Mesenchymal stem cell (in vitro differentiated cells and primary cell): ENCODE results near the gene TMEM129.

ENCODE experiments used
- DNase-seq: peaks from one replicate; pipeline ENCODE4 v3.0.0-alpha.2; 2013
- H2AFZ ChIP-seq: one replicate; pipeline ENCODE4 v1.6.1; 2013; ENCODE audit warnings: low read depth, mild to moderate bottlenecking, control low read depth, inconsistent platforms, low read length, moderate library complexity
- H2AK5ac ChIP-seq: 2 replicates; pipeline ENCODE4 v1.6.1; 2013; ENCODE audit warnings: low read length, moderate library complexity, mild to moderate bottlenecking, inconsistent platforms; ENCODE audit not compliant: severe bottlenecking
- H2BK120ac ChIP-seq: one replicate; pipeline ENCODE4 v1.6.1; 2013; ENCODE audit warnings: low read depth, mild to moderate bottlenecking, inconsistent platforms, low read length, moderate library complexity
- H2BK12ac ChIP-seq, 2 experiments: one replicate each; pipeline ENCODE4 v1.6.1; 2013; ENCODE audit warnings: inconsistent platforms in 2 of 2, low read length in 2 of 2, mild to moderate bottlenecking in 2 of 2, moderate library complexity in 2 of 2, control low read depth in 1 of 2
- H2BK15ac ChIP-seq: one replicate; pipeline ENCODE4 v1.6.1; 2013; ENCODE audit warnings: mild to moderate bottlenecking, low read depth, inconsistent platforms; ENCODE audit not compliant: poor library complexity, severe bottlenecking
- H2BK5ac ChIP-seq: 2 replicates; pipeline ENCODE4 v1.6.1; 2013; ENCODE audit warnings: low read depth, mild to moderate bottlenecking, low read length, control low read depth, inconsistent platforms; ENCODE audit not compliant: poor library complexity, severe bottlenecking
- H3K14ac ChIP-seq, 2 experiments: one replicate each; pipeline ENCODE4 v1.6.1; 2013; ENCODE audit warnings: inconsistent platforms in 2 of 2, low read length in 2 of 2, control low read depth in 1 of 2, mild to moderate bottlenecking in 1 of 2, moderate library complexity in 1 of 2
- H3K18ac ChIP-seq, 2 experiments: one replicate each; pipeline ENCODE4 v1.6.1; 2013; ENCODE audit warnings: inconsistent platforms in 2 of 2, low read length in 2 of 2, control low read depth in 1 of 2, low read depth in 1 of 2, mild to moderate bottlenecking in 1 of 2
- H3K23ac ChIP-seq, 2 experiments: one replicate each; pipeline ENCODE4 v1.6.1; 2013; ENCODE audit warnings: inconsistent platforms in 2 of 2, low read length in 2 of 2, mild to moderate bottlenecking in 2 of 2, moderate library complexity in 2 of 2, control low read depth in 1 of 2
- H3K27ac ChIP-seq: 2 replicates; pipeline ENCODE4 v1.5.1; 2013; ENCODE audit warnings: mild to moderate bottlenecking, moderate library complexity, low read length, control low read depth, inconsistent platforms; ENCODE audit not compliant: poor library complexity, severe bottlenecking
- H3K27me3 ChIP-seq, 2 experiments: 2 replicates each; pipeline versions ENCODE4 v1.6.1 to v1.7.0; 2013; ENCODE audit warnings: low read length in 2 of 2, mild to moderate bottlenecking in 2 of 2, moderate library complexity in 2 of 2, control low read depth in 1 of 2, inconsistent platforms in 1 of 2; ENCODE audit not compliant: control insufficient read depth in 1 of 2, insufficient read depth in 1 of 2
- H3K36me3 ChIP-seq, 2 experiments: 2 replicates each; pipeline versions ENCODE4 v1.6.1 to v1.7.0; 2013; ENCODE audit warnings: low read length in 2 of 2, control low read depth in 1 of 2, inconsistent platforms in 1 of 2, low read depth in 1 of 2, mild to moderate bottlenecking in 1 of 2; ENCODE audit not compliant: insufficient read depth in 2 of 2, control insufficient read depth in 1 of 2
- H3K4ac ChIP-seq, 2 experiments: one replicate each; pipeline ENCODE4 v1.6.1; 2013; ENCODE audit warnings: inconsistent platforms in 2 of 2, low read length in 2 of 2, mild to moderate bottlenecking in 2 of 2, moderate library complexity in 2 of 2, control low read depth in 1 of 2, low read depth in 1 of 2
- H3K4me1 ChIP-seq: 2 replicates; pipeline ENCODE4 v1.6.1; 2013; ENCODE audit warnings: low read depth, low read length, control low read depth; ENCODE audit not compliant: control insufficient read depth, insufficient read depth
- H3K4me2 ChIP-seq: 2 replicates; pipeline ENCODE4 v1.6.1; 2013; ENCODE audit warnings: low read length, mild to moderate bottlenecking, inconsistent platforms; ENCODE audit not compliant: poor library complexity, severe bottlenecking
- H3K4me3 ChIP-seq, 2 experiments: 2 replicates each; pipeline versions ENCODE4 v1.5.1 to v1.7.0; 2013; ENCODE audit warnings: low read length in 2 of 2, mild to moderate bottlenecking in 2 of 2, control low read depth in 1 of 2, low read depth in 1 of 2; ENCODE audit not compliant: insufficient read depth in 1 of 2
- H3K79me1 ChIP-seq: replicated peaks from 2 replicates; pipeline ENCODE4 v1.6.1; 2013; ENCODE audit warnings: mild to moderate bottlenecking, control low read depth, low read length, inconsistent platforms; ENCODE audit not compliant: poor library complexity, severe bottlenecking
- H3K9ac ChIP-seq: 2 replicates; pipeline ENCODE4 v1.7.0; 2013; ENCODE audit warnings: mild to moderate bottlenecking, low read length, moderate library complexity
- H3K9me3 ChIP-seq: 2 replicates; pipeline ENCODE4 v1.7.0; 2013; ENCODE audit warnings: mild to moderate bottlenecking, low read length; ENCODE audit not compliant: control insufficient read depth
- H4K8ac ChIP-seq: one replicate; pipeline ENCODE4 v1.6.1; 2013; ENCODE audit warnings: inconsistent platforms, mild to moderate bottlenecking, low read length, moderate library complexity
- H4K91ac ChIP-seq: one replicate; pipeline ENCODE4 v1.6.1; 2013; ENCODE audit warnings: mild to moderate bottlenecking, low read length, inconsistent platforms
- WGBS: methylation state at CpG from one replicate; pipeline ENCODE4 v1.1.7; 2013; ENCODE audit warnings: mixed read lengths; 5-methylcytosine and 5-hydroxymethylcytosine counted together

The TMEM129 gene

DNA sequence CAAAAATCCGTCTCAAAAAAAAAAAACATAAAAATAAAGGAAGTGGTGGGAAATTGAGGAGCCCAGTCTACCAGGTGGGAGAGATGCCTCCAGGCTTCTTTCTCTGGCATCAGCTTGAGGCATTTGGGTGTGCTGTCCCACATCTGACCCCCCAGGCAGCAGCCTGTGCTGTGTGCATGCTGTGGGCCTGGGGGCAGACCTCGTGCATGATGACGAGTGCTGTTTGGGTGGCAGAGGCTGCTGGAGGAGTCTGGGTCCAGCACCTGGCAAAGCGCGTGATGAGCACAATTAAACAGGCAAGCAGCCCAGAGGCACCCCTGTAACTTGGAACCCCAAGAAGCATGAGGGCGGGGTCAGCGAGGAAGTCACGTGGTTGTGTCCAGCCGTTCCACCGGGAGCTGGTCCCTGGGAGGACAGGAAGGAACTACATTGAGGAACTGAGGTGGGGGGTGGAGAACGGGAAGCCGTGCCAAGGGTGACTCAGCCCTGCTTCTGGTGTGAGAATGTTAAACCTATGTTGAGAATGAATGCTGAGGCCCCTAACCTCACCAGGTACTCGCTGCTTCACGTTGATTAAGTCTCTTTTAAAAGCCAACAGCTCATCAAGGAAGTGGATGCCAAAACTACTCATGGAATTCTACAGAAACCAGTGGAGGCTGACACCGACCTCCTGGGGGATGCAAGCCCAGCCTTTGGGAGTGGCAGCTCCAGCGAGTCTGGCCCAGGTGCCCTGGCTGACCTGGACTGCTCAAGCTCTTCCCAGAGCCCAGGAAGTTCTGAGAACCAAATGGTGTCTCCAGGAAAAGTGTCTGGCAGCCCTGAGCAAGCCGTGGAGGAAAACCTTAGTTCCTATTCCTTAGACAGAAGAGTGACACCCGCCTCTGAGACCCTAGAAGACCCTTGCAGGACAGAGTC is 6.3 kb upstream of the TMEM129 start:
- H2AFZ ChIP-seq = no peak overlapping the region
- peak overlapping the region; percentile 86 for H4K8ac ChIP-seq
- H2BK12ac ChIP-seq = peak overlapping the region; percentile 44 to 59
- no peak overlapping the region for H3K14ac ChIP-seq
- H3K18ac ChIP-seq = peak overlapping the region; percentile 58 to 89
- H3K9me3 ChIP-seq = no peaks in the 10 kb centered on the region
- WGBS = 41% methylated on average over 17 of the region's 18 CpGs
- peak overlapping the region; percentile 81 for H2BK5ac ChIP-seq
- peak overlapping the region; percentile 45 for H2AK5ac ChIP-seq
- H3K9ac ChIP-seq = peak overlapping the region; percentile 33
- H3K23ac ChIP-seq = no peak overlapping the region
- peak; percentile 83 for DNase-seq
- peak overlapping the region; percentile 27 for H2BK120ac ChIP-seq
- H3K36me3 ChIP-seq = peaks cover 33 to 39% of the 10 kb centered on the region in 2 experiments
- H3K4me2 ChIP-seq = peak overlapping the region; percentile 32
- peak overlapping the region; percentile 90 for H4K91ac ChIP-seq
- peaks cover 18% of the 10 kb centered on the region for H3K79me1 ChIP-seq
- H3K27ac ChIP-seq = peak overlapping the region; percentile 89
- peaks cover 59% of the 10 kb centered on the region for H3K4me1 ChIP-seq
- H3K4me3 ChIP-seq = no peak overlapping the region
- peak overlapping the region; percentile 57 to 90 for H3K4ac ChIP-seq
- H2BK15ac ChIP-seq = peak overlapping the region; percentile 38
- H3K27me3 ChIP-seq = no peaks in the 10 kb centered on the region

DNA sequence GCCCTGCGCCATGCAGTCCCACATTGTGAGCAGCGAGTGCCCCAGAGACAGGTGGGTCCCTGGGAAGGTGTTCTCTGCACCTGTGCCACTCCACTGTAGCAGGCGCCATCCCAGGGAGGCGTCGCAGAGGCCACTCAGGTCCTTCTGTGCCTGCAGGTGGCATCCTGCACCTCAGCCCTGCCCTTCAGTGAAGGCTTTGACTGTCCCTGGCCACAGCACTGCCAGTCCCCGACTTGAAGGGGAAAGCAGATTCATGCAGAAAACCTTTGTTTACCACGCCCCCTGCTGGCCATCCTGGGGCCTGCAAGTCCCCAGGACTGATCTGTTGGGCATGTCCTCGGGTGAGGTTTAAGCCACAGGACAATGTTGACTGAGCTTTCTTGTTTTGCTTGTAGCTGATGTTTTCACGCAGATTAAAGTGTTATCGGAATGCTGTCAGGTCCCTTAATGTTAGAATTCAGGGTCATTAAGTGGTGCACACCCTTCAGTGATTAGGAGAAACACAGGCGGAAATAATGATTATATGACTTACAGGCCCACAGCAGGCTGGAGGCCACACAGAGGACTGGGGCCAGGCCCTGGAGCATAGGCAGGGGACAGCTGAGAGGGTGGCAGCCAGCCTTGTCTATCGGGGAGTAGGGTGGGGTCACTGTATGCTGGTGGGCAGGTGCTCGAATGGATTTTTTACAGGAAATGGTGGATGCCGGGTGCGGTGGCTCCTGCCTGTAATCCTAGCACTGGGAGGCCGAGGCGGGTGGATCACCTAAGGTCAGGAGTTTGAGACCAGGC is 5.2 kb upstream of the TMEM129 start:
- peaks cover 32% of the 10 kb centered on the region in 2 experiments for H3K36me3 ChIP-seq
- H3K27me3 ChIP-seq = no peaks in the 10 kb centered on the region
- DNase-seq = peak; percentile 87
- no peak overlapping the region for H3K4me2 ChIP-seq
- no peak overlapping the region for H2BK5ac ChIP-seq
- peak overlapping the region; percentile 66 for H2BK15ac ChIP-seq
- H3K27ac ChIP-seq = peak overlapping the region; percentile 78
- H3K14ac ChIP-seq = no peak overlapping the region
- H3K18ac ChIP-seq = peak overlapping the region in 1 of 2 experiments; percentile 53
- H3K4ac ChIP-seq = peak overlapping the region; percentile 7 to 70
- peaks cover 18% of the 10 kb centered on the region for H3K79me1 ChIP-seq
- WGBS = 68% methylated on average over 17 of the region's 17 CpGs
- no peak overlapping the region for H2BK120ac ChIP-seq
- no peaks in the 10 kb centered on the region for H3K9me3 ChIP-seq
- peak overlapping the region; percentile 54 for H2AFZ ChIP-seq
- H3K23ac ChIP-seq = no peak overlapping the region
- H3K4me3 ChIP-seq = no peak overlapping the region
- H4K91ac ChIP-seq = peak overlapping the region; percentile 48
- H3K9ac ChIP-seq = peak overlapping the region; percentile 16
- H2BK12ac ChIP-seq = peak overlapping the region; percentile 51 to 81
- peak overlapping the region; percentile 69 for H2AK5ac ChIP-seq
- peak overlapping the region; percentile 94 for H4K8ac ChIP-seq
- H3K4me1 ChIP-seq = peaks cover 63% of the 10 kb centered on the region

DNA sequence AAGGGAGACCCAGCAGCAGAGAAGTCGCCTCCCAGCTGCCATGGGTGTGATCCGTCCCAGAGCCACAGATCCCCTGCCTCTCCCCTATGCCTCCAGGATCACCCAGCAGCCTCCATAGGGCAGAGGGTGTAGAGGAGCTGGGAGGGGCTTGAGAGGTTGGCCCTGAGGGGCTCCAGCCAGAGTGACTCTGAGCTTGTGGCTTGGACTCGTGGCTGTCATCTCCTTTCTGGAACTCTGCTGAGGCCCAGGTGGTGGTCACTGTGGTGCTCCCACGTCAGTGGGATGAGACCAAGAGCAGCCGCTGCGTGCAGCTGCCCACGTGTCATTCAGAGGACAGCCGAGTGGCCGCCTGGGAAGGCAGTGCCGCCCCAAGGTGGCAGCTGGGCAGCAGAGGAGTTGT is 4.4 kb upstream of the TMEM129 start:
- no peak for DNase-seq
- peak overlapping the region; percentile 12 for H4K91ac ChIP-seq
- no peak overlapping the region for H3K23ac ChIP-seq
- peaks cover 17% of the 10 kb centered on the region for H3K79me1 ChIP-seq
- 97% methylated on average over 9 of the region's 10 CpGs for WGBS
- no peak overlapping the region for H3K4ac ChIP-seq
- H2BK12ac ChIP-seq = peak overlapping the region; percentile 11 to 24
- H2BK5ac ChIP-seq = no peak overlapping the region
- no peak overlapping the region for H3K18ac ChIP-seq
- H3K9ac ChIP-seq = no peak overlapping the region
- H3K36me3 ChIP-seq = peaks cover 26 to 31% of the 10 kb centered on the region in 2 experiments
- H2BK120ac ChIP-seq = no peak overlapping the region
- H3K27me3 ChIP-seq = no peaks in the 10 kb centered on the region
- no peak overlapping the region for H2AFZ ChIP-seq
- H2BK15ac ChIP-seq = peak overlapping the region; percentile 82
- H3K4me2 ChIP-seq = no peak overlapping the region
- no peak overlapping the region for H3K14ac ChIP-seq
- peaks cover 56% of the 10 kb centered on the region for H3K4me1 ChIP-seq
- H3K4me3 ChIP-seq = no peak overlapping the region
- no peak overlapping the region for H3K27ac ChIP-seq
- H2AK5ac ChIP-seq = peak overlapping the region; percentile 75
- H3K9me3 ChIP-seq = no peaks in the 10 kb centered on the region
- no peak overlapping the region for H4K8ac ChIP-seq
